ENCODE data around the gene INCENP. TPM values are rescaled to one million over a fixed set of nuclear protein-coding genes. Genes with fewer than 3 reads are reported as not detected.
"Not testable (repeated sequence)": the region's sequence is repeated elsewhere in the genome, so short reads cannot be mapped to it uniquely, and the experiment has no call there.

Gene INCENP
- total RNA-seq, 1 experiment from 2014 or later: 96.8 TPM

- Histone ChIP-seq H3K36me3 (replicated peaks; ENCODE audit: control insufficient read depth, insufficient read depth, low read length) (peaks cover under 1% of the 10 kb centered on the region), H3K4me3 (ENCODE audit: insufficient read depth, low read depth, low read length) (no peak overlapping the region), H3K27me3 (ENCODE audit: control insufficient read depth, insufficient read depth, low read length) (no peaks in the 10 kb centered on the region)
- no peak for DNase-seq
Observed at GRCh38 chr11:62157603-62158002, 33.8 kb downstream of the INCENP start.

GRCh38 chr11:62166371-62166770, 42.6 kb downstream of the INCENP start:
- H3K36me3 ChIP-seq (replicated peaks; ENCODE audit: control insufficient read depth, insufficient read depth, low read length): no peaks in the 10 kb centered on the region
- H3K27me3 ChIP-seq (ENCODE audit: control insufficient read depth, insufficient read depth, low read length): no peaks in the 10 kb centered on the region
- no peak for DNase-seq
- H3K4me3 ChIP-seq (ENCODE audit: insufficient read depth, low read depth, low read length): no peak overlapping the region

GRCh38 chr11:62169448-62169847, 45.6 kb downstream of the INCENP start:
- no peak overlapping the region for H3K4me3 ChIP-seq (ENCODE audit: insufficient read depth, low read depth, low read length)
- H3K36me3 ChIP-seq (replicated peaks; ENCODE audit: control insufficient read depth, insufficient read depth, low read length): no peaks in the 10 kb centered on the region
- no peak for DNase-seq
- no peaks in the 10 kb centered on the region for H3K27me3 ChIP-seq (ENCODE audit: control insufficient read depth, insufficient read depth, low read length)

GRCh38 chr11:62169935-62170334, 46.1 kb downstream of the INCENP start:
- DNase-seq: no peak
- no peaks in the 10 kb centered on the region for H3K27me3 ChIP-seq (ENCODE audit: control insufficient read depth, insufficient read depth, low read length)
- H3K36me3 ChIP-seq (replicated peaks; ENCODE audit: control insufficient read depth, insufficient read depth, low read length): no peaks in the 10 kb centered on the region
- no peak overlapping the region for H3K4me3 ChIP-seq (ENCODE audit: insufficient read depth, low read depth, low read length)

- peak; percentile 75 for DNase-seq
- Histone ChIP-seq H3K27me3 (ENCODE audit: control insufficient read depth, insufficient read depth, low read length) (no peaks in the 10 kb centered on the region), H3K4me3 (ENCODE audit: insufficient read depth, low read depth, low read length) (no peak overlapping the region), H3K36me3 (replicated peaks; ENCODE audit: control insufficient read depth, insufficient read depth, low read length) (no peaks in the 10 kb centered on the region)
Observed at GRCh38 chr11:62171261-62171723, 47.5 kb downstream of the INCENP start.

GRCh38 chr11:62172294-62172693, 48.5 kb downstream of the INCENP start:
- no peak for DNase-seq

GRCh38 chr11:62176766-62177165, 53.0 kb downstream of the INCENP start:
- Histone ChIP-seq H3K27me3 (ENCODE audit: control insufficient read depth, insufficient read depth, low read length) (no peaks in the 10 kb centered on the region), H3K4me3 (ENCODE audit: insufficient read depth, low read depth, low read length) (no peak overlapping the region), H3K36me3 (replicated peaks; ENCODE audit: control insufficient read depth, insufficient read depth, low read length) (no peaks in the 10 kb centered on the region)
- no peak for DNase-seq

More at GRCh38 chr11:62172294-62172693, 48.5 kb downstream of the INCENP start:
- no peaks in the 10 kb centered on the region for H3K27me3 ChIP-seq (ENCODE audit: control insufficient read depth, insufficient read depth, low read length)
- H3K36me3 ChIP-seq (replicated peaks; ENCODE audit: control insufficient read depth, insufficient read depth, low read length): no peaks in the 10 kb centered on the region
- no peak overlapping the region for H3K4me3 ChIP-seq (ENCODE audit: insufficient read depth, low read depth, low read length)

GRCh38 chr11:62179995-62180394, 56.2 kb downstream of the INCENP start:
- no peak for DNase-seq
- no peak overlapping the region for H3K4me3 ChIP-seq (ENCODE audit: insufficient read depth, low read depth, low read length)
- no peaks in the 10 kb centered on the region for H3K36me3 ChIP-seq (replicated peaks; ENCODE audit: control insufficient read depth, insufficient read depth, low read length)
- no peaks in the 10 kb centered on the region for H3K27me3 ChIP-seq (ENCODE audit: control insufficient read depth, insufficient read depth, low read length)

GRCh38 chr11:62181097-62181496, 57.3 kb downstream of the INCENP start:
- Histone ChIP-seq H3K27me3 (ENCODE audit: control insufficient read depth, insufficient read depth, low read length) (no peaks in the 10 kb centered on the region), H3K4me3 (ENCODE audit: insufficient read depth, low read depth, low read length) (no peak overlapping the region), H3K36me3 (replicated peaks; ENCODE audit: control insufficient read depth, insufficient read depth, low read length) (no peaks in the 10 kb centered on the region)

GRCh38 chr11:62182147-62182891, 58.5 kb downstream of the INCENP start:
- Histone ChIP-seq H3K4me3 (ENCODE audit: insufficient read depth, low read depth, low read length) (no peak overlapping the region), H3K36me3 (replicated peaks; ENCODE audit: control insufficient read depth, insufficient read depth, low read length) (no peaks in the 10 kb centered on the region)
- DNase-seq: no peak

More at GRCh38 chr11:62181097-62181496, 57.3 kb downstream of the INCENP start:
- DNase-seq: no peak

GRCh38 chr11:62186195-62186594, 62.4 kb downstream of the INCENP start:
- Histone ChIP-seq H3K27me3 (ENCODE audit: control insufficient read depth, insufficient read depth, low read length) (no peaks in the 10 kb centered on the region), H3K36me3 (replicated peaks; ENCODE audit: control insufficient read depth, insufficient read depth, low read length) (no peaks in the 10 kb centered on the region), H3K4me3 (ENCODE audit: insufficient read depth, low read depth, low read length) (no peak overlapping the region)
- DNase-seq: no peak

More at GRCh38 chr11:62182147-62182891, 58.5 kb downstream of the INCENP start:
- H3K27me3 ChIP-seq (ENCODE audit: control insufficient read depth, insufficient read depth, low read length): no peaks in the 10 kb centered on the region

GRCh38 chr11:62190011-62190410, 66.2 kb downstream of the INCENP start, which contains the start of gene SCGB1D1:
TSS of gene SCGB1D1 (plus strand) at chr11:62190216. CDS start at chr11:62190285, 69 bp downstream.
- Histone ChIP-seq H3K36me3 (replicated peaks; ENCODE audit: control insufficient read depth, insufficient read depth, low read length) (no peaks in the 10 kb centered on the region), H3K27me3 (ENCODE audit: control insufficient read depth, insufficient read depth, low read length) (no peaks in the 10 kb centered on the region), H3K4me3 (ENCODE audit: insufficient read depth, low read depth, low read length) (no peak within 1 kb of the TSS)
- DNase-seq: no peak

GRCh38 chr11:62193952-62194351, 70.1 kb downstream of the INCENP start:
- no peaks in the 10 kb centered on the region for H3K36me3 ChIP-seq (replicated peaks; ENCODE audit: control insufficient read depth, insufficient read depth, low read length)
- DNase-seq: peak; percentile 32
- no peaks in the 10 kb centered on the region for H3K27me3 ChIP-seq (ENCODE audit: control insufficient read depth, insufficient read depth, low read length)
- H3K4me3 ChIP-seq (ENCODE audit: insufficient read depth, low read depth, low read length): no peak overlapping the region

- H3K4me3 ChIP-seq (ENCODE audit: insufficient read depth, low read depth, low read length); DNase-seq; H3K27me3 ChIP-seq (ENCODE audit: control insufficient read depth, insufficient read depth, low read length); H3K36me3 ChIP-seq (replicated peaks; ENCODE audit: control insufficient read depth, insufficient read depth, low read length): not testable (repeated sequence)
Observed at GRCh38 chr11:62195010-62195409, 71.2 kb downstream of the INCENP start.

- no peaks in the 10 kb centered on the region for H3K27me3 ChIP-seq (ENCODE audit: control insufficient read depth, insufficient read depth, low read length)
- no peak for DNase-seq
- H3K36me3 ChIP-seq (replicated peaks; ENCODE audit: control insufficient read depth, insufficient read depth, low read length): no peaks in the 10 kb centered on the region
- no peak overlapping the region for H3K4me3 ChIP-seq (ENCODE audit: insufficient read depth, low read depth, low read length)
Observed at GRCh38 chr11:62195945-62196344, 72.1 kb downstream of the INCENP start.
